HEK293 (cell line): ENCODE measurements around the gene IRAK2.
"Not testable (repeated sequence)": the region's sequence is repeated elsewhere in the genome, so short reads cannot be mapped to it uniquely, and the experiment has no call there.

Source experiments
- CTCF ChIA-PET: fragments of 350-600 bp; formaldehyde crosslinking; extraction: SDS; loops from one replicate; lab custom pipeline; 2021; ENCODE audit warnings: antibody characterized with exemption; lab: Yijun Ruan, JAX
- POLR2A ChIA-PET: fragments of 300-600 bp; formaldehyde crosslinking; extraction: SDS; loops from one replicate; lab custom pipeline; 2020; ENCODE audit warnings: antibody characterized with exemption, inconsistent platforms; lab: Yijun Ruan, JAX
- H3K27ac ChIP-seq: fragments of 200-500 bp; sonication (Bioruptor generic); 2 replicates; pipeline ENCODE4 v1.5.1; 2014; ENCODE audit warnings: low read depth, low read length, control low read depth, inconsistent platforms; ENCODE audit errors: extremely low read depth
- H3K36me3 ChIP-seq, 2 experiments: fragments of 200-500 bp in 1 of 2; sonication (Bioruptor generic) in 1 of 2; 1 replicate in 1 of 2; 2 replicates in 1 of 2; pipeline ENCODE4 v1.5.1; 2014 to 2017; ENCODE audit warnings: inconsistent platforms in 2 of 2, low read length in 2 of 2; ENCODE audit not compliant: control insufficient read depth in 2 of 2, insufficient read depth in 1 of 2
- H3K4me1 ChIP-seq: fragments of 200-500 bp; sonication (Bioruptor generic); 2 replicates; pipeline ENCODE4 v1.5.1; 2014; ENCODE audit warnings: mild to moderate bottlenecking, low read length, inconsistent platforms; ENCODE audit not compliant: control insufficient read depth, insufficient read depth
- H3K4me3 ChIP-seq: 2 replicates; pipeline ENCODE4 v1.5.1; 2011; ENCODE audit warnings: low read depth, mild to moderate bottlenecking, control low read depth, low read length, moderate library complexity
- H3K9me3 ChIP-seq: fragments of 200-500 bp; sonication (Bioruptor generic); 2 replicates; pipeline ENCODE4 v1.5.1; 2014; ENCODE audit warnings: low read depth, low read length, inconsistent platforms; ENCODE audit not compliant: control insufficient read depth, insufficient read depth
- GLI4 ChIP-seq: fragments of 450-650 bp; formaldehyde crosslinking; IDR thresholded peaks from 2 replicates; pipeline ENCODE4 v1.5.1; 2016; ENCODE audit warnings: missing biosample characterization, missing genetic modification characterization
- KLF9 ChIP-seq: fragments of 450-650 bp; formaldehyde crosslinking; IDR thresholded peaks from 2 replicates; pipeline ENCODE4 v1.5.1; 2016; ENCODE audit warnings: missing biosample characterization, missing genetic modification characterization, low read depth
- MYNN ChIP-seq: fragments of 450-650 bp; formaldehyde crosslinking; IDR thresholded peaks from 2 replicates; pipeline ENCODE4 v1.5.1; 2016; ENCODE audit warnings: missing biosample characterization, missing genetic modification characterization, borderline replicate concordance
- SP2 ChIP-seq: fragments of 450-650 bp; formaldehyde crosslinking; IDR thresholded peaks from 2 replicates; pipeline ENCODE4 v1.5.1; 2016; ENCODE audit warnings: missing biosample characterization, missing genetic modification characterization
- ZNF214 ChIP-seq: fragments of 450-650 bp; formaldehyde crosslinking; IDR thresholded peaks from 2 replicates; pipeline ENCODE4 v1.5.1; 2017; ENCODE audit warnings: missing biosample characterization, mild to moderate bottlenecking, missing genetic modification characterization, borderline replicate concordance
- ZNF335 ChIP-seq: fragments of 450-650 bp; formaldehyde crosslinking; conservative IDR thresholded peaks from 2 replicates; pipeline ENCODE4 v1.5.1; 2016; ENCODE audit warnings: missing biosample characterization, missing genetic modification characterization
- ZNF37A ChIP-seq: fragments of 450-650 bp; IDR thresholded peaks from 2 replicates; pipeline ENCODE4 v1.5.1; 2018; ENCODE audit warnings: missing biosample characterization, missing genetic modification characterization
- ZNF433 ChIP-seq: fragments of 450-650 bp; formaldehyde crosslinking; IDR thresholded peaks from 2 replicates; pipeline ENCODE4 v1.5.1; 2016; ENCODE audit warnings: missing biosample characterization, missing genetic modification characterization, low read depth
- ZNF521 ChIP-seq: fragments of 450-650 bp; formaldehyde crosslinking; IDR thresholded peaks from 2 replicates; pipeline ENCODE4 v1.5.1; 2017; ENCODE audit warnings: missing biosample characterization, mild to moderate bottlenecking, missing genetic modification characterization
- ZNF549 ChIP-seq: fragments of 450-650 bp; IDR thresholded peaks from 2 replicates; pipeline ENCODE4 v1.5.1; 2018; ENCODE audit warnings: missing biosample characterization, missing genetic modification characterization, mild to moderate bottlenecking, inconsistent platforms, moderate library complexity
- TF ChIP-seq, protein P1 (sequence below): fragments of 450-650 bp; formaldehyde crosslinking; IDR thresholded peaks from 2 replicates; pipeline ENCODE4 v1.5.1; 2017; ENCODE audit warnings: missing biosample characterization, mild to moderate bottlenecking, missing genetic modification characterization, moderate library complexity
- TF ChIP-seq, protein P2 (sequence below): fragments of 450-650 bp; formaldehyde crosslinking; IDR thresholded peaks from 2 replicates; pipeline ENCODE4 v1.5.1; 2016; ENCODE audit warnings: missing biosample characterization, missing genetic modification characterization
- TF ChIP-seq, protein P3 (sequence below): fragments of 450-650 bp; formaldehyde crosslinking; IDR thresholded peaks from 2 replicates; pipeline ENCODE4 v1.5.0; 2017; ENCODE audit warnings: missing biosample characterization, missing genetic modification characterization, borderline replicate concordance

IRAK2 gene

DNA sequence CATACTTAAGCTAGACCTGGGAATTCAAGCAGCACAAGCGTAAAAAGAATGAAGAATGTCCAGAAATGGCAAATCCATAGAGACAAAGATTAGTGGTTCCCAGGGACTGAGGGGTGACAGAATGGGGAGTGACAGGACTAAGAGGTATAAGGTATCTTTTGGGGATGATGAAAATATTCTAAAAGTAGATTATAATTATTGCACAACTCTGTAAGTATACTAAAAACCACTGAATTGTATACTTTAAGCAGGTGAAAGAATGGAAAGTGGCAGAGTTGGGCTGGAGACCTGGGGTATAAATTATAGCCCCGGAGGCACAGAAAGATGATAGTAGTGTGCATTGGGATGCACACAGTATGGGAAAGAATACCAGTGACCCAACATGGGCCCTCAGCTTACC is 43.7 kb upstream of the IRAK2 start (continued):
- TF ChIP-seq, protein P1, sequence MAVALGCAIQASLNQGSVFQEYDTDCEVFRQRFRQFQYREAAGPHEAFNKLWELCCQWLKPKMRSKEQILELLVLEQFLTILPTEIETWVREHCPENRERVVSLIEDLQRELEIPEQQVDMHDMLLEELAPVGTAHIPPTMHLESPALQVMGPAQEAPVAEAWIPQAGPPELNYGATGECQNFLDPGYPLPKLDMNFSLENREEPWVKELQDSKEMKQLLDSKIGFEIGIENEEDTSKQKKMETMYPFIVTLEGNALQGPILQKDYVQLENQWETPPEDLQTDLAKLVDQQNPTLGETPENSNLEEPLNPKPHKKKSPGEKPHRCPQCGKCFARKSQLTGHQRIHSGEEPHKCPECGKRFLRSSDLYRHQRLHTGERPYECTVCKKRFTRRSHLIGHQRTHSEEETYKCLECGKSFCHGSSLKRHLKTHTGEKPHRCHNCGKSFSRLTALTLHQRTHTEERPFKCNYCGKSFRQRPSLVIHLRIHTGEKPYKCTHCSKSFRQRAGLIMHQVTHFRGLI: no peak
- no peak for TF ChIP-seq ZNF214 (tag by site-specific recombination)

DNA sequence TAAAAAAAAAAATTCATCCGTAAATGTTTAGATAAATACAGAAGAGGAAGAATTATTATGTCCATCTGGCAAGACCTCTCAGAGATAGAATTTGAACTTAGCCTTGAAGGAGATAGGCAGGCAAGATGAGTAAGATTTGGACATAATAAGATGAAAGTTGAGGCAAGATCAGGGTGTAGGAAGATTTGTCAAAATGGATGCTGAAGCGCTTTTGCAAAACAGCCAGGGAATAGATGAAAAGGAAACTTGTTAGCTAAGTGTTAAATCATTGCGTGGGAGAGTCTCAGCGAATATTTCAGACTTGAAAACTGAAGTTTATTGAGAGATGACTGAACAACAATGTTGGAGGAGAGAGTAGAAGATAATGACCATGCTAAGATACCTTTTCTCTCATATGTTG is 42.0 kb upstream of the IRAK2 start:
- TF ChIP-seq ZNF335 (no peak), ZNF433 (tag by site-specific recombination) (no peak), ZNF521 (tag by site-specific recombination) (no peak), KLF9 (tag by site-specific recombination) (no peak), MYNN (tag by site-specific recombination) (no peak)
- TF ChIP-seq, all 188 proteins: peak for 0
- no peaks in the 10 kb centered on the region for H3K9me3 ChIP-seq
- no peaks in the 10 kb centered on the region for H3K4me1 ChIP-seq
- no peak overlapping the region for H3K27ac ChIP-seq
- ChIA-PET POLR2A (no interaction called here), CTCF (no interaction called here)
- peaks cover 40 to 59% of the 10 kb centered on the region in 2 experiments for H3K36me3 ChIP-seq
- no peak overlapping the region for H3K4me3 ChIP-seq

DNA sequence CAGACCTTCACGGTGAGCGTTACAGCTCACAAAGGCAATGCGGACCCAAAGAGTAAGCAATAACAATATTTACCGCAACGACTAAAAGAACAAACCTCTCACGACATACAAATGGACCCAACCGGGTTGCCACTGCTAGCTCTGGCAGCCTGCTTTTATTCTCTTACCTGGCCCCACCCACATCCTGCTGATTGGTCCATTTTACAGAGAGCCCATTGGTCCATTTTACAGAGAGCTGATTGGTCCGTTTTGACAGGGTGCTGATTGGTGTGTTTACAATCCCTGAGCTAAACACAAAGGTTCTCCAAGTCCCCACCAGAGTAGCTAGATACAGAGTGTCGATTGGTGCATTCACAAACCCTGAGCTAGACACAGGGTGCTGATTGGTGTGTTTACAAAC is 28.8 kb upstream of the IRAK2 start:
- H3K4me1 ChIP-seq, H3K27ac ChIP-seq, POLR2A ChIA-PET, CTCF ChIA-PET, H3K36me3 ChIP-seq, H3K4me3 ChIP-seq, H3K9me3 ChIP-seq: not testable (repeated sequence)
- TF ChIP-seq SP2 (tag by site-specific recombination): peak; percentile 14; the same call in 1 of the 2 replicates

DNA sequence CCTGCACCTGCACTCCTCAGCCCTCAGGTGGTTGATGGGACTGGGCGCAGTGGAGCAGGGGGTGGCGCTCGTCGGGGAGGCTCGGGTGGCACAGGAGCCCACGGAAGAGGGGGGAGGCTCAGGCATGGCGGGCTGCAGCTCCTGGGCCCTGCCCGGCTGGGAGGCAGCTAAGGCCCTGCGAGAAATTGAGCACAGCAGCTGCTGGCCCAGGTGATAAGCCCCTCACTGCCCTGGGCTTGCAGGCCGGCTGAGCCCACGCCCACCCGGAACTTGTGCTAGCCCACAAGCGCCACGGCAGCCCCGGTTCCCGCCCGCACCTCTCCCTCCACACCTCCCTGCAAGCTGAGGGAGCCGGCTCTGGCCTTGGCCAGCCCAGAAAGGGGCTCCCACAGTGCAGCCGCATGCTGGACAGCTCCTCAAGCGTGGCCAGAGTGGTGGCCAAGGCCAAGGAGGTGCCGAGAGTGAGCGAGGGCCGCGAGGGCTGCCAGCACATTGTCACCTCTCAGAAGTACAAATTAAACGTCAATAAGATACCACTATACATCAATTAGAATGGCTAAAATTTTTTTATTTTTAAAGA is 28.2 kb upstream of the IRAK2 start:
- Histone ChIP-seq H3K9me3 (no peaks in the 10 kb centered on the region), H3K27ac (no peak overlapping the region), H3K4me1 (no peaks in the 10 kb centered on the region), H3K4me3 (no peak overlapping the region), H3K36me3 (no peaks in the 10 kb centered on the region)
- CTCF ChIA-PET: no interaction called here
- no peak for TF ChIP-seq GLI4
- no peak for TF ChIP-seq ZNF549 (tag by site-specific recombination)
- TF ChIP-seq, protein P2, sequence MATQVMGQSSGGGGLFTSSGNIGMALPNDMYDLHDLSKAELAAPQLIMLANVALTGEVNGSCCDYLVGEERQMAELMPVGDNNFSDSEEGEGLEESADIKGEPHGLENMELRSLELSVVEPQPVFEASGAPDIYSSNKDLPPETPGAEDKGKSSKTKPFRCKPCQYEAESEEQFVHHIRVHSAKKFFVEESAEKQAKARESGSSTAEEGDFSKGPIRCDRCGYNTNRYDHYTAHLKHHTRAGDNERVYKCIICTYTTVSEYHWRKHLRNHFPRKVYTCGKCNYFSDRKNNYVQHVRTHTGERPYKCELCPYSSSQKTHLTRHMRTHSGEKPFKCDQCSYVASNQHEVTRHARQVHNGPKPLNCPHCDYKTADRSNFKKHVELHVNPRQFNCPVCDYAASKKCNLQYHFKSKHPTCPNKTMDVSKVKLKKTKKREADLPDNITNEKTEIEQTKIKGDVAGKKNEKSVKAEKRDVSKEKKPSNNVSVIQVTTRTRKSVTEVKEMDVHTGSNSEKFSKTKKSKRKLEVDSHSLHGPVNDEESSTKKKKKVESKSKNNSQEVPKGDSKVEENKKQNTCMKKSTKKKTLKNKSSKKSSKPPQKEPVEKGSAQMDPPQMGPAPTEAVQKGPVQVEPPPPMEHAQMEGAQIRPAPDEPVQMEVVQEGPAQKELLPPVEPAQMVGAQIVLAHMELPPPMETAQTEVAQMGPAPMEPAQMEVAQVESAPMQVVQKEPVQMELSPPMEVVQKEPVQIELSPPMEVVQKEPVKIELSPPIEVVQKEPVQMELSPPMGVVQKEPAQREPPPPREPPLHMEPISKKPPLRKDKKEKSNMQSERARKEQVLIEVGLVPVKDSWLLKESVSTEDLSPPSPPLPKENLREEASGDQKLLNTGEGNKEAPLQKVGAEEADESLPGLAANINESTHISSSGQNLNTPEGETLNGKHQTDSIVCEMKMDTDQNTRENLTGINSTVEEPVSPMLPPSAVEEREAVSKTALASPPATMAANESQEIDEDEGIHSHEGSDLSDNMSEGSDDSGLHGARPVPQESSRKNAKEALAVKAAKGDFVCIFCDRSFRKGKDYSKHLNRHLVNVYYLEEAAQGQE: peak; percentile 89
- TF ChIP-seq, protein P3, sequence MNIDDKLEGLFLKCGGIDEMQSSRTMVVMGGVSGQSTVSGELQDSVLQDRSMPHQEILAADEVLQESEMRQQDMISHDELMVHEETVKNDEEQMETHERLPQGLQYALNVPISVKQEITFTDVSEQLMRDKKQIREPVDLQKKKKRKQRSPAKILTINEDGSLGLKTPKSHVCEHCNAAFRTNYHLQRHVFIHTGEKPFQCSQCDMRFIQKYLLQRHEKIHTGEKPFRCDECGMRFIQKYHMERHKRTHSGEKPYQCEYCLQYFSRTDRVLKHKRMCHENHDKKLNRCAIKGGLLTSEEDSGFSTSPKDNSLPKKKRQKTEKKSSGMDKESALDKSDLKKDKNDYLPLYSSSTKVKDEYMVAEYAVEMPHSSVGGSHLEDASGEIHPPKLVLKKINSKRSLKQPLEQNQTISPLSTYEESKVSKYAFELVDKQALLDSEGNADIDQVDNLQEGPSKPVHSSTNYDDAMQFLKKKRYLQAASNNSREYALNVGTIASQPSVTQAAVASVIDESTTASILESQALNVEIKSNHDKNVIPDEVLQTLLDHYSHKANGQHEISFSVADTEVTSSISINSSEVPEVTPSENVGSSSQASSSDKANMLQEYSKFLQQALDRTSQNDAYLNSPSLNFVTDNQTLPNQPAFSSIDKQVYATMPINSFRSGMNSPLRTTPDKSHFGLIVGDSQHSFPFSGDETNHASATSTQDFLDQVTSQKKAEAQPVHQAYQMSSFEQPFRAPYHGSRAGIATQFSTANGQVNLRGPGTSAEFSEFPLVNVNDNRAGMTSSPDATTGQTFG (tag by site-specific recombination): no peak
- TF ChIP-seq ZNF37A: no peak
- POLR2A ChIA-PET: no interaction called here
